Activated T-helper 2 cell treated with anti-CD3 and anti-CD28 coated beads, Interferon-gamma antibody, Interleukin-2, Interleukin-4, amounts not matched to agents 10 μg/mL and 5 μg/mL and 100 μg/mL, durations not matched to agents 14 hours and 24 hours and 36 hours (primary cell): ENCODE measurements around the gene CNIH3. TPM values are rescaled to one million over a fixed set of nuclear protein-coding genes. Genes with fewer than 3 reads are reported as not detected.
"Not testable (repeated sequence)": the region's sequence is repeated elsewhere in the genome, so short reads cannot be mapped to it uniquely, and the experiment has no call there.

ENCODE experiments used
- DNase-seq: peaks from one replicate; pipeline ENCODE4 v3.0.0; 2021; ENCODE audit warnings: low spot score
- H3K27ac Mint-ChIP-seq: one replicate; pipeline ENCODE4 v1.8.0; 2021; ENCODE audit warnings: mixed read lengths
- H3K27me3 Mint-ChIP-seq: one replicate; pipeline ENCODE4 v1.8.0; 2021; ENCODE audit warnings: low read depth, mixed read lengths
- H3K36me3 Mint-ChIP-seq: one replicate; pipeline ENCODE4 v1.8.0; 2021; ENCODE audit warnings: low read depth, mixed read lengths
- H3K4me1 Mint-ChIP-seq: one replicate; pipeline ENCODE4 v1.8.0; 2021; ENCODE audit warnings: low read depth, mixed read lengths
- H3K4me3 Mint-ChIP-seq: one replicate; pipeline ENCODE4 v1.8.0; 2021; ENCODE audit warnings: low read depth, mild to moderate bottlenecking, moderate library complexity, mixed read lengths
- H3K9me3 Mint-ChIP-seq: one replicate; pipeline ENCODE4 v1.8.0; 2021; ENCODE audit warnings: mixed read lengths
- intact Hi-C: fragments of 100-400 bp; cut with micrococcal nuclease; formaldehyde crosslinking; loops from one replicate; pipeline ENCODE4 v1.15.1; 2023
- total RNA-seq: library from RNA; stranded (reverse); gene quantifications from 2 replicates; pipeline ENCODE4 v1.2.3, GENCODE V29; 2022

CNIH3 gene
- total RNA-seq, 1 donor from 2014 or later = 1.5 TPM

DNA sequence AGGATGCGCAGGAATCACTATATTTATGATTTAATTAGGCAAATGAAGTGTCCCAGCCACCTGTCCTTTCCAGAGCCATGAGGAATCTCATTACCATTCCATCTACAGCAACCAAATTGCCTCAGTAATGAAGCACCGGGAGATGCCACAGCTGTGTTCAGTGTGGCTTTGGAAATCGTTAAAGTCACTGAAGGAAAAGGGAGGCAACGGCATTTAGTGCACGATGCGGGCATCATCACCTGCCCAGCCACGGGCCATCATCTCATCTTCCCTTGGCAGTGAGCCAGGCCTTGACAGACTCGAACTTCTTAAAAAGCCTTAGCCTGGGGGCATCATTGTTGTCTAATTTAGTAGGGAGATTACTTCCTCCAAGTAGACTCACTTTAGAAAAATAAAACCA, 67.8 kb downstream of the CNIH3 start:
- DNase-seq = no peak
- intact Hi-C loops = no loop called here
- peaks cover 5% of the 10 kb centered on the region for H3K4me1 Mint-ChIP-seq
- no peak overlapping the region for H3K4me3 Mint-ChIP-seq
- H3K36me3 Mint-ChIP-seq = no peaks in the 10 kb centered on the region
- no peak overlapping the region for H3K27ac Mint-ChIP-seq
- peaks cover 5% of the 10 kb centered on the region for H3K27me3 Mint-ChIP-seq
- H3K9me3 Mint-ChIP-seq = no peaks in the 10 kb centered on the region

DNA sequence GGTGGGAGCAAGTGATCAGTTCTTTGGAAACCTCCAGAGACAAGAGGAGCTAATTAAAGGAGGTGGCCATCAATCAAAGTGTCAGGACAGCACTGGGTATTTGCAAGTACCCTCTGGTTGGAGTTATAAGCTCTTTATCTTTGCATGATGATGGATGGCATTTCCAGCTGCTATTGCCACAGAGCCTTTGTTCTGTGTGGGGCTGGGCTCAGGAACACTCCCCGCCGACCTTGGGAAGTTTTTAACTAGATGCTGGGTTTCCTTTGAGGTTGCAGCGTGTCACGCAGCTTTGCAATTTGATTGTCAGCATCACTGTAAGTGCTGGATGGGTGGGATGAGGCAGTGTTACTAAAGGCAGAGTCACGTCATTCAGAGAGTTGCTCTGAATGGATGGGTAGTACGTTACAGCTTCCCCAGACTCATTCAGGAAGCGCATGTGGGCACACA, 68.9 kb downstream of the CNIH3 start:
- Mint-ChIP-seq H3K4me3 (no peak overlapping the region), H3K27ac (no peak overlapping the region), H3K27me3 (peaks cover 5% of the 10 kb centered on the region), H3K9me3 (no peaks in the 10 kb centered on the region), H3K4me1 (peaks cover 5% of the 10 kb centered on the region), H3K36me3 (no peaks in the 10 kb centered on the region)
- DNase-seq = no peak
- intact Hi-C loops = no loop called here

DNA sequence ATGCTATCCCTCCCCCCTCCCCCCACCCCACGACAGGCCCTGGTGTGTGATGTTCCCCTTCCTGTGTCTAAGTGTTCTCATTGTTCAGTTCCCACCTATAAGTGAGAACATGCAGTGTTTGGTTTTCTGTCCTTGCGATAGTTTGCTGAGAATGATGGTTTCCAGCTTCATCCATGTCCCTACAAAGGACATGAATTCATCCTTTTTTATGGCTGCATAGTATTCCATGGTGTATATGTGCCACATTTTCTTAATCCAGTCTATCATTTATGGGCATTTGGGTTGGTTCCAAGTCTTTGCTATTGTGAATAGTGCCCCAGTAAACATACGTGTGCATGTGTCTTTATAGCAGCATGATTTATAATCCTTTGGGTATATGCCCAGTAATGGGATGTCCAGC, 70.0 kb downstream of the CNIH3 start:
- DNase-seq, intact Hi-C loops, H3K27ac Mint-ChIP-seq, H3K9me3 Mint-ChIP-seq, H3K27me3 Mint-ChIP-seq, H3K4me1 Mint-ChIP-seq, H3K36me3 Mint-ChIP-seq, H3K4me3 Mint-ChIP-seq: not testable (repeated sequence)

DNA sequence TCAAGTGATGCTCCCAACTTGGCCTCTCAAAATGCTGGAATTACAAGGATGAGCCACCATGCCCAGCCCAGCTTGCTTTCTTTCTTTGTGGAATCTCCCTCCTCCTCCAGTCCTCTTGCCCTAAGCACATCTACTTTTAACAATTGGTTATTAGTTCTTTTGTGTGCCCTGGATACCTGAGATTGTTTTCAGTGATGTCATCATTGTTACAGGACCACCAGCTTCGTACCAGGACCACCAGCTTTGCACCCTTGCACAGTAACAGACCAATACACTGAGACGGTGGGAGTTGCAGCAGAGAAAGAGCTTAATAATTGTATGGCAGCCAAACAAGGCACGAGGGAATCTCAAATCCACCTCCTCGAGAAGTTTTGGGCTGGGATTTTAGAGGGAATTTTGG, 71.3 kb downstream of the CNIH3 start:
- intact Hi-C loops = no loop called here
- peaks cover 5% of the 10 kb centered on the region for H3K27me3 Mint-ChIP-seq
- no peak overlapping the region for H3K27ac Mint-ChIP-seq
- DNase-seq = no peak
- H3K4me1 Mint-ChIP-seq = peaks cover 5% of the 10 kb centered on the region
- no peak overlapping the region for H3K4me3 Mint-ChIP-seq
- no peaks in the 10 kb centered on the region for H3K36me3 Mint-ChIP-seq
- no peaks in the 10 kb centered on the region for H3K9me3 Mint-ChIP-seq

DNA sequence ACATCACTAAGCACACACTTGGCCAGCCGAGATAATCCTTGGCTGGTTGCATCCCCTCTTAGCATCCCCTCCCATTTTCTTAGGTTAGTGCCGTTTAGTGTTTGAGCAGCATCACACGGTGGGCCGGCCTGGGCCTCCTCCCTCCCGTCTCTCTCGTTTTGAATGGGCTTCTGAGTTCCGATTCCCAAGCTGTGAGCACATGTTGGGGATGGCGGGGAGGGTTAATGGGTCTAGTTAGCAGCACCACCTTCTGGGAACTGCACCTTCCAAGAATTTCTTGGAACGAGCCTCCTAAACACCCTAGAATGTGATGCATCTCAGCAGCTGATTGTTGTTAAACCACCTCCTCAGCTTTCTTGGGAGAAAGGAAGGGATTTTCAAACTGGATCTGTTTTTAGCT, 73.3 kb downstream of the CNIH3 start:
- Mint-ChIP-seq H3K4me3 (no peak overlapping the region), H3K27ac (no peak overlapping the region), H3K27me3 (peaks cover 3% of the 10 kb centered on the region), H3K4me1 (peaks cover 5% of the 10 kb centered on the region), H3K9me3 (no peaks in the 10 kb centered on the region), H3K36me3 (no peaks in the 10 kb centered on the region)
- intact Hi-C loops = no loop called here
- no peak for DNase-seq

DNA sequence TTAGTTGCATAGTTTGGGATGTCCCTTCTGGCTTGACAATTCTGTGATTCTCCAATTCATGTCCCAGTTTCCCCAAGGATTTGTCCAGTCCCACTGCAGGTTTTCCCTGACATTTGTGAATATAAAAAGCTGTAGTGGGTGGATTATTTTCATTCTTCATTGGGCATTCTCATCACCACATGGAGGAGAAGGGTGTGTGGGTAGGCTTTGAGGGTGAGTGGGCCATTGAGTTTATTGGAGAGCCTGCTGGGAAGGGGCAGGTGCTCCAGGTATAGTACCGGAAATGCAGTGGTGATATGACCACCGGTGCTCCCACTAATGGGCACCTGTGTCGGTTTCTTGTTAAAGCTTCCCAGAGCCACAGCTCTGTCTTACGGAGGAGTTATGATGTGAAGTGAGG, 74.5 kb downstream of the CNIH3 start:
- H3K4me3 Mint-ChIP-seq = no peak overlapping the region
- no peaks in the 10 kb centered on the region for H3K4me1 Mint-ChIP-seq
- intact Hi-C loops = no loop called here
- no peak for DNase-seq
- H3K27me3 Mint-ChIP-seq = no peaks in the 10 kb centered on the region
- no peaks in the 10 kb centered on the region for H3K36me3 Mint-ChIP-seq
- H3K27ac Mint-ChIP-seq = no peak overlapping the region
- H3K9me3 Mint-ChIP-seq = no peaks in the 10 kb centered on the region

DNA sequence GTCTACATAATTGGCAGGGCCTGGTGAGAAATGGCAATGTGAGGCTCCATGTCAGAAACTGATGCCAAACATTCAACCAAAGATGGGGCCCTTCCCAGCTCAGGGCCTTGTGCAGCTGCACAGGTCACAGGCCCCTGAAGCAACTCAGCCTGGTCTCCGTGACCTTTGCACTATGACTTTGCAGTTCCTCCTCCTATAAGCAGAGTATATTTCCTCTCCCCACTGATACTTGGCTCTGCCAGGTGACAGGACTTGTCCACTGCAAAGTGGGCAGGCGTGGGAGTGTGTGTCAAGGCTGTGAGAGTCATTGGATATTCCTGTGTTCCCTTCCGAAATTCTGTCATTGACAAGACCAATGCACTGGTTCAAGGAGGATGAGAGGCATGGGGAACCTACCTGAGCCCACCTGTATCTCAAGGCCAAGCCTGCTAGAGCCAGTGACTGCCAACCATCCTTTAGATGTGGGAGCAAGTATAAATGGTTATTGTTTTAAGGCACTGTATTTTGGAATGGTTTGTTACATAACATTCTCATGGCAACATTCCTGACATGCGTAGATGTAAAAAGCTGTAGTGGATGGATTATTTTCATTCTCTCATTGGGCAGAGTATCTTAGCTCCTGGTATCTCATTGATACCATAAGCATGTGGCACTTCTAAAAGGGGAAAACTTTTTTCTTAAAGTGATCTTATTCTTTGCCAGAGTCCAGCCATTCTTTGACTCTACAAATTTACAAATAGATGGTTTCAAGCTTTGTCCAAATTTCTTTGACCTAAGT, 75.2 kb downstream of the CNIH3 start:
- no peaks in the 10 kb centered on the region for H3K4me1 Mint-ChIP-seq
- H3K9me3 Mint-ChIP-seq = no peaks in the 10 kb centered on the region
- no peaks in the 10 kb centered on the region for H3K27me3 Mint-ChIP-seq
- no peak overlapping the region for H3K27ac Mint-ChIP-seq
- H3K36me3 Mint-ChIP-seq = no peaks in the 10 kb centered on the region
- no peak overlapping the region for H3K4me3 Mint-ChIP-seq
- no peak for DNase-seq
- intact Hi-C loops = no loop called here

DNA sequence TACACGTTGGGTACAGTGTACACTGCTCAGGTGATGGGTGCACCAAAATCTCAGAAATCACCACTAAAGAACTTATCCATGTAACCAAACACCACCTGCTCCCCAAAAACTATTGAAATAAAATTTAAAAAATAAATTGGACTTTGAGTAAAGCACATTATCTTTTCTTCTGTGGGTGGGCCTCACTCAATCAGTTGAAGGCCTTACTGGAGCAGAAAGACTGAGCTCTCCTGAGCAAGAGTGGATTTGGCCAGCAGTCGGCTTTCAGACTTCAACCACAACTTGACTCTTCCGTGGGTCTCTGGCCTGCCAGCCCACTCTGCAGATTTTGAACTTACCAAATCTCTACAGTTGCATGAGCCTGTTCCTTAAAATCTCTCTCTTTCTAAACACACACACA, 78.9 kb downstream of the CNIH3 start:
- H3K4me3 Mint-ChIP-seq = no peak overlapping the region
- H3K27ac Mint-ChIP-seq = no peak overlapping the region
- intact Hi-C loops = no loop called here
- H3K27me3 Mint-ChIP-seq = no peaks in the 10 kb centered on the region
- no peak for DNase-seq
- H3K9me3 Mint-ChIP-seq = no peaks in the 10 kb centered on the region
- H3K36me3 Mint-ChIP-seq = no peaks in the 10 kb centered on the region
- H3K4me1 Mint-ChIP-seq = no peaks in the 10 kb centered on the region

DNA sequence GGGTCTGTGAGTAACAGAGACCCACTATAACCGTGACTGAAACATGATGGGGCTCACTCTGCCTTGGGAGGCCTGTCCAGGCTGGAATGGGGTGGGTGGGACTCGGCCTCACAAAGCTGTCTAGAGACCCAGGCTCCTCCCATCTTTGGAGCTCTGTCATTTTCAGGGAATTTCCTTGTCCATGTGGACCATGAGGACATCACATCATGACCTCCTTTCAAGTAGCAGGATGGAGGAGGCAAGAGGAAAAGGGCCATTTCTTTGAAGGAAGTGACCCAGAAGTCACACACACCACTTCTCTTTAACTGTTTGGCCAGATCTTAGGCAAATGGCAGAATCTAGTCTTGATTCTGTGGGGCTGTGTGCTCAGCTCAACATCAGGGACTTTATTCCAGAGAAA, 79.9 kb downstream of the CNIH3 start:
- no peaks in the 10 kb centered on the region for H3K27me3 Mint-ChIP-seq

DNA sequence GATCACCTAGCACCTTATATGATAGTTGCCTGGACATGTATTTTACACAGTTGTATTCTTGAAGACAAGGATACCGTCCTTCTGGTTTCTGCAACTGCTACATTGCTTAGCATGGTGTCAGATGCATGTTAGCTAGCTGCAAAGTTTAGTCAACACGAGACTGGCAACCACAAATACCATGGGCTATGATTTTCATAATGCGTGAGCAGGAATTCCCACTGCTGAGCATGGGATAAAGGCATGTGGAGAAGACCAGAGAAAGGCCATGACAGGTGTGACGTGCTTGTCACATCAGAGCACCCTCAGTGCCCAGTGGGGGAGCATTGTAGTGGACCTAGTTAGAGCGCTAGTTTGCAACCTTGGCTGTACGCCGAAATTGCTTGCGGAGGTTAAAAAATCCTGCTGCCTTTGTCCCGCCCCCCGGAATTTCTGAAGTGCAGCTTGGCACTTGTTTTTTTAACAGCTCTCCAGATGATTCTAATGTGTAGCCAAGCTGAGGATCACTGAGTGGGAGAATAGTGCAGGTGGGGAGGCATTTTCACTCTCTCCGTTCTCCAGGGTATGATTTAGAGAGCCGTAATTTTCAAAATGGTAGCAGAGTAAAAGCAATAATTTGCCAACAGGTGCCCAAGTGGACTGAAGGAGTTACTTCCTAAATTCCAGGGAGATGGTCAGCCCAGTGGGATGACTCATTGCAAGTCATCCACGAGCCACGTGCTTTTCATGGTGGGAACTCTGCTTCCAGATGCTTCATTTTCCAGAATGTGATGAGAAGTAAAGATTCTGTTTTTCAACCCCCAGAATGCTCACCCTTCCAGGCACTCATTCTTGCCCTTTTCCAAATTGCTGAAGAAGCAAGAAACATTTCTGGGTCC, 81.0 kb downstream of the CNIH3 start:
- no peaks in the 10 kb centered on the region for H3K4me1 Mint-ChIP-seq
- no peaks in the 10 kb centered on the region for H3K9me3 Mint-ChIP-seq
- intact Hi-C loops = no loop called here
- no peak for DNase-seq
- no peak overlapping the region for H3K27ac Mint-ChIP-seq
- H3K36me3 Mint-ChIP-seq = no peaks in the 10 kb centered on the region
- no peaks in the 10 kb centered on the region for H3K27me3 Mint-ChIP-seq
- no peak overlapping the region for H3K4me3 Mint-ChIP-seq

More for the DNA sequence above, 79.9 kb downstream of the CNIH3 start:
- Mint-ChIP-seq H3K36me3 (no peaks in the 10 kb centered on the region), H3K4me3 (no peak overlapping the region), H3K4me1 (no peaks in the 10 kb centered on the region), H3K27ac (no peak overlapping the region), H3K9me3 (no peaks in the 10 kb centered on the region)
- intact Hi-C loops = no loop called here
- no peak for DNase-seq

DNA sequence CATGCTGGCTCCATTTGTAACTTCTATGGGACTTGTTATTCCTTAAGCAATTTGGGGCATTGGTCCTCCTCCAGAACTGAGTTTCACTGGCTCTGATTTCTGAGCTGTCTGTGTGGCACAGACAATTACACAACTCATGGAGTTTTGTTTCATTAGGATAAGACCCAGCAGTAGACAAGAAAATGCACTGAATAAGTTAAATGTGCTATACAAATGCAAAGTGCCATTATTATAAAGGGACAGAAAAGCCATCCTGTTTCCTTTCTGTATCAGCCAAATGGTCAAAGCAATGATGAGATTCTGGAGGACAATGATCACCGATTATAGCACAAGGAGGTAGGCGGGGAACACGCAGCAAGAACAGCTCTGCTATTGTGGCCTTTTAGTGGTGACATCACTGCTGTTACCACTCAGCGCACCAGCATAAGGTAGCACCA, 81.9 kb downstream of the CNIH3 start:
- DNase-seq = no peak
- no peaks in the 10 kb centered on the region for H3K9me3 Mint-ChIP-seq
- no peaks in the 10 kb centered on the region for H3K4me1 Mint-ChIP-seq
- H3K27me3 Mint-ChIP-seq = no peaks in the 10 kb centered on the region
- H3K27ac Mint-ChIP-seq = no peak overlapping the region
- no peak overlapping the region for H3K4me3 Mint-ChIP-seq
- intact Hi-C loops = no loop called here
- H3K36me3 Mint-ChIP-seq = no peaks in the 10 kb centered on the region

DNA sequence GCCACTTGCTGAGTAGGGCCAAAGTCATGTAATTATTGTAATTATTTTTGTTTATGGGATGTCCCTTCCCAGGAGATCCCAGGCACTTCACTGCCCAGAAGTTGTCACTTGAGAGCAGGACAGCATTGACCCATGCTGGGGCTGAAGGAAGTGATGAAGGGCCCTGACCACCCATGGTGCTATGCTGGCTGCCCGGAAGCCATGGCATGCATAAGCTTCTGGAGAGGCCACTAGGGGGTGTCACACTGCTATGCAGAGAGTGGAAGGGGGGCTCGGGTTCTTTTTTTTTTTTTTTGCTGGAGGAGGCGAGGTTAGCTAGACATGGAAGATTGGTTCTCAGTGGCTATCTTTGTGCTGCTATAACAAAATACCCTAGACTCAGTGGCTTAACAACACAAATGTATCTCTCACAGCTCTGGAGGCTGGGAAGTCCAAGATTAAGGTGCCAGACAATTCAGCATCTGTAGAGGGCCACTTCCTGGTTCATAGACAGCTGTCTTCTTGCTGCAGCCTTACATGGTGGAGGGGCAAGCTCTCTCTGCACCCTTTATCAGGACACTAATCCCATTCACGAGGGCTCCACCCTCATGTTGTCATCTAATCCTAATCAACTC, 84.9 kb downstream of the CNIH3 start:
- no peak overlapping the region for H3K27ac Mint-ChIP-seq
- intact Hi-C loops = no loop called here
- H3K9me3 Mint-ChIP-seq = no peaks in the 10 kb centered on the region
- no peak overlapping the region for H3K4me3 Mint-ChIP-seq
- no peaks in the 10 kb centered on the region for H3K4me1 Mint-ChIP-seq
- no peaks in the 10 kb centered on the region for H3K36me3 Mint-ChIP-seq
- H3K27me3 Mint-ChIP-seq = no peaks in the 10 kb centered on the region
- DNase-seq = no peak

DNA sequence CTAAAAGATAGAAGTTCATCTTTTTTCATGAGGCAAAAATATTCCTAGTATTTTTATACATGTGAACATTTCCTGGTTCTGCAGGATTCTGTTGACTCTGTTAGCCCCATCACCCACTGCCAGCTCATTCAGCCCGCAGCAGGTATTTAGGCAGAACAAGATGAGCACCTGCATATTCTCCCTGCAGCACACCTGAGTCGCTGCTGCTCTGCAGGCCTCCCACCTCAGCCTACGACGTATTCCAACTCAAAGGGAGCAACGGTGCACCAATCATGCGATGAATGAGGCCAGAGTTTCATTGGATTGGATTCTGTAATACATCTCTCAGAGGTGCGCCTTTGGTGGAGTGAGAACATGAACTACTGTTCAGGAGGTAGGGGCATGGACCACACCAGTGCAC, 87.6 kb downstream of the CNIH3 start:
- H3K27me3 Mint-ChIP-seq = no peaks in the 10 kb centered on the region
- H3K4me3 Mint-ChIP-seq = no peak overlapping the region
- peaks cover 9% of the 10 kb centered on the region for H3K4me1 Mint-ChIP-seq
- DNase-seq = no peak
- H3K9me3 Mint-ChIP-seq = no peaks in the 10 kb centered on the region
- H3K27ac Mint-ChIP-seq = no peak overlapping the region
- intact Hi-C loops = no loop called here
- no peaks in the 10 kb centered on the region for H3K36me3 Mint-ChIP-seq
